EL (cell line): ENCODE measurements around the gene RAPGEF2.
A peak's percentile ranks its signal among the peaks of the same experiment; 100 is the strongest.

ENCODE experiments used
- DNase-seq: peaks from one replicate; pipeline ENCODE4 v3.0.0-alpha.2; 2016

RAPGEF2 gene

DNA sequence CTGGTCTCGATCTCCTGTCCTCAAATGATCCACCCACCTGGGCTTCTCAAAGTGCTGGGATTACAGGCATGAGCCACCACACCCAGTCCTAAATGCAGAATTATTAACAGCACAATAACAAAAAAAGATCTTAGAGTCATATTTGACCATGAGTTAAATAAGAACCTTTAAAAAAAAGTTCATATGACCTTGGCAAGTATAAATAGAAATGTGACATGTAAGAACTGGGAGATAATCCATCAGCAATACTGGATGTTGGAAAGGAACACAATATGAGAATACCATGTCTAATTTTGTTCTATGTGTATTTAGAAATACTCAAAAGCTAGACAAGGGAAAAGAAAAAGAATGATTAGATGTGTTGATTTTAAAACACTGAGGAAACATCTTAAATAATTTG, 231.6 kb downstream of the RAPGEF2 start:
- no peak for DNase-seq

GRCh38 chr4:159337041-159337440, 234.2 kb downstream of the RAPGEF2 start:
- no peak for DNase-seq

GRCh38 chr4:159341522-159341921, 238.6 kb downstream of the RAPGEF2 start:
- peak; percentile 8 for DNase-seq

GRCh38 chr4:159342374-159342773, 239.5 kb downstream of the RAPGEF2 start:
- no peak for DNase-seq

DNA sequence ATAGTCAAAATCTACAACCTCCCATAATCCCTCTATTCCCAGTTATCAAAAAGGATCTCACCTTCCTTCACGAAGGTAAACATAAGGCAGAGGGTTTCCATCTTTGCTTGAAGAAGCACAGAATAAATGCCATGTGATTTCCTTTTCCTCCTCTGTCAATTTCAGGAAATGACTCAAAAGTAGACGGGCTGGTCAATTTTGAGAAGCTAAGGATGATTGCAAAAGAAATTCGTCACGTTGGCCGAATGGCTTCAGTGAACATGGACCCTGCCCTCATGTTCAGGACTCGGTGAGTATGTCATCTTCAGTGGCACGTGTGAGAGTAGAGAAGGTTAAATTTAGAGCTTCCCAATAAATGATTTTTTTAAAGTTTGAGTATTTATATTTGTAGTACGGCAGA, 240.2 kb downstream of the RAPGEF2 start:
- no peak for DNase-seq

GRCh38 chr4:159344877-159345276, 242.0 kb downstream of the RAPGEF2 start:
- no peak for DNase-seq

DNA sequence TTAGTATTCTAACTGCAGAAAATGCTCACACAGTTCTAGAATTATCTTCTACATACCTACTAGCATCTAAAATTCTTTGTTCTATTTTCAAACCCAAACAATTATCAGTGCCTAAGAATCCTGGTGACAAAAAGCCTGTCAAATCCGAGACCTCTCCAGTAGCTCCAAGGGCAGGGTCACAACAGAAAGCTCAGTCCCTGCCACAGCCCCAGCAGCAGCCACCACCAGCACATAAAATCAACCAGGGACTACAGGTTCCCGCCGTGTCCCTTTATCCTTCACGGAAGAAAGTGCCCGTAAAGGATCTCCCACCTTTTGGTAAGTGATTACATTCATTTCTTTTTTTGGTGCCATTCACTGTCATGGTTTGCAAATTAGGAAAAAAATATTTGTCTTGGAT, 243.8 kb downstream of the RAPGEF2 start:
- no peak for DNase-seq

- DNase-seq: no peak
Measured at GRCh38 chr4:159347813-159348212, 244.9 kb downstream of the RAPGEF2 start.

DNA sequence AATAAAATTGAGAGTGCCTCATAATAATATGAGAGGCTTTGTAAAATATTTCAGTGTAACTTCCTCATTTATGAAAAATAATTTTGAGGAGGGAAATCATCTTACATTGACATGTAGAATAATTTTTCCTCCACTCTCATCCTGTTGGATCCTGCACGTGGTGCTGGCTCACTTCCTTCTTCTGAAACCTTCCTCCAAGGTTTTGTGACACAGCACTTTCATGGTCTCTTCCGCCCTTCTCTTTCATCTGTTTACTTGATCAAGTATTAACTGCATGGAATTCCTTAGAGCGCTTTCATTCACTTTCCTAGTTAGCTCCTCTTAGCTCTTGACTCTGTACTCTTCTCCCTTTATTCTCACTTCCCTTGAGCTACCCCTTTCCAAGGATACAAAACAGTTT, 246.5 kb downstream of the RAPGEF2 start:
- no peak for DNase-seq

- no peak for DNase-seq
Measured at GRCh38 chr4:159352609-159353008, 249.7 kb downstream of the RAPGEF2 start.

DNA sequence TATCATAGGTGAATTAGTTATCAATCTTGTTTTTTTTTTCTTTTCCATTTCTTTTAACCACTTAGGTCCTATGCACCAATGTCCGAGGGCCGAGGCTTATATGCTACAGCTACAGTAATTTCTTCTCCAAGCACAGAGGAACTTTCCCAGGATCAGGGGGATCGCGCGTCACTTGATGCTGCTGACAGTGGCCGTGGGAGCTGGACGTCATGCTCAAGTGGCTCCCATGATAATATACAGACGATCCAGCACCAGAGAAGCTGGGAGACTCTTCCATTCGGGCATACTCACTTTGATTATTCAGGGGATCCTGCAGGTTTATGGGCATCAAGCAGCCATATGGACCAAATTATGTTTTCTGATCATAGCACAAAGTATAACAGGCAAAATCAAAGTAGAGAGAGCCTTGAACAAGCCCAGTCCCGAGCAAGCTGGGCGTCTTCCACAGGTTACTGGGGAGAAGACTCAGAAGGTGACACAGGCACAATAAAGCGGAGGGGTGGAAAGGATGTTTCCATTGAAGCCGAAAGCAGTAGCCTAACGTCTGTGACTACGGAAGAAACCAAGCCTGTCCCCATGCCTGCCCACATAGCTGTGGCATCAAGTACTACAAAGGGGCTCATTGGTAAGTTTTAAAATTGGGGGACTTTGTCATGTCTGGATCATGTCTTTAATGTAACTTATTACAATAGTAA, 250.7 kb downstream of the RAPGEF2 start:
- DNase-seq: no peak

- no peak for DNase-seq
Measured at GRCh38 chr4:159355466-159355865, 252.6 kb downstream of the RAPGEF2 start.

DNA sequence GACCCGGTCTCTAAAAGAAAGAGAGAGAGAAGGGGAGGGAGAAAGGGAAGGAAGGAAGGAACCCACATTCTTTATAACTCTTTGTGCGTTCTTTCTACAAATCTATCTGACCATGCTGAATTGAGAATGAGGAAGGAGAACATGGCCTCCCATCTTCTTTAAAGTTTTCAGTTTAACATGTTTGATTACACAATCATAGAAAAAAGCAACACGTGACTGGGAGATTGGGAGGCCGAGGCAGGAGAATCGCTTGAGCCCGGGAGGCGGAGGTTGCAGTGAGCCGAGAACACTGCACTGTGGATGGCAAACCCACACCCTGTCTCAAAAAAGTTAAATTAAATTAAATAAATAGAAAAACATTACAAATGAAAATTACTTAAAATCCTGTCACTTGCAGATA, 254.5 kb downstream of the RAPGEF2 start:
- no peak for DNase-seq

DNA sequence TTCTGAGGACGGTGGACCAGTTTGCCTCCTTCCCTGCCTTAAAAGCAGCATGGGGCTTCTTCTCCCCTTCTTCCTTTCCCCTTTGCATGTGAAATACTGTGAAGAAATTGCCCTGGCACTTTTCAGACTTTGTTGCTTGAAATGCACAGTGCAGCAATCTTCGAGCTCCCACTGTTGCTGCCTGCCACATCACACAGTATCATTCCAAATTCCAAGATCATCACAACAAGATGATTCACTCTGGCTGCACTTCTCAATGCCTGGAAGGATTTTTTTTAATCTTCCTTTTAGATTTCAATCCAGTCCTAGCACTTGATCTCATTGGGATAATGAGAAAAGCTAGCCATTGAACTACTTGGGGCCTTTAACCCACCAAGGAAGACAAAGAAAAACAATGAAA, 255.3 kb downstream of the RAPGEF2 start:
- DNase-seq: peak; percentile 70

- peak; percentile 88 for DNase-seq
Measured at GRCh38 chr4:159360549-159360948, 257.7 kb downstream of the RAPGEF2 start.

- no peak for DNase-seq
Measured at GRCh38 chr4:159363361-159363760, 260.5 kb downstream of the RAPGEF2 start.

- DNase-seq: no peak
Measured at GRCh38 chr4:159366966-159367780, 264.3 kb downstream of the RAPGEF2 start.

DNA sequence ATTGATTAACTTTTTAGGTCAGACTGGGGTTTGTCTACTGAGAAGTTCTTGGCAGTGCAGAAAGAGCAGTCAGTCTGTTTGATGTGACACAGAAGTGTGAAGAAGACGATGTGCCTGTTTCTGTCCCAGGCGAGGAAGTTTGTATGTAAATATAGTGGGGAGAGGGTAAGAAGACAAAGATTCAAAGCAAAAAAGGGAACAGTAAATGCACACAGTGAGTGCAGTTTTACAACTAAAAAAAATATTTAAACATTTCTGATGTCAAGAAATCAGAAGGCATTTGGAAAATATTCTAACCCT, 264.9 kb downstream of the RAPGEF2 start:
- DNase-seq: no peak

- DNase-seq: peak; percentile 60
Measured at GRCh38 chr4:159368320-159368719, 265.4 kb downstream of the RAPGEF2 start.

GRCh38 chr4:159369256-159369655, 266.4 kb downstream of the RAPGEF2 start:
- DNase-seq: no peak

DNA sequence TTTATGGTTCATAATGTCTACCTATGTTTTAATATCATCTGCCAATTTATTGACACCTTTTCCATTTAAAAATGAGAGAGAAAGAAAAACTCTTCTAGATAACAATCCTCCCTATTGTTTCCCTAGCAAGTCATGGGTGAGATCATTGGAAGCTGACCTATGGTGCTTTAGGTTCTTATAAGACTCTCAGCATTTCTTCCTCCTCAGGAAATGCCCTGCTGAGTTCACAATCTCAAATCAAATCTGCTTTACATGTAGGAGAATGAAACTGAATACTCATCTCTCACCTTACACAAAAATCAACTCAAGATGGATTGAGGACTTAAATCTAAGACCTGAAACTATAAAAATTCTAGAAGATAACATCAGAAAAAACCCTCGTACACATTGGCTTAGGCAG, 267.4 kb downstream of the RAPGEF2 start:
- DNase-seq: no peak

DNA sequence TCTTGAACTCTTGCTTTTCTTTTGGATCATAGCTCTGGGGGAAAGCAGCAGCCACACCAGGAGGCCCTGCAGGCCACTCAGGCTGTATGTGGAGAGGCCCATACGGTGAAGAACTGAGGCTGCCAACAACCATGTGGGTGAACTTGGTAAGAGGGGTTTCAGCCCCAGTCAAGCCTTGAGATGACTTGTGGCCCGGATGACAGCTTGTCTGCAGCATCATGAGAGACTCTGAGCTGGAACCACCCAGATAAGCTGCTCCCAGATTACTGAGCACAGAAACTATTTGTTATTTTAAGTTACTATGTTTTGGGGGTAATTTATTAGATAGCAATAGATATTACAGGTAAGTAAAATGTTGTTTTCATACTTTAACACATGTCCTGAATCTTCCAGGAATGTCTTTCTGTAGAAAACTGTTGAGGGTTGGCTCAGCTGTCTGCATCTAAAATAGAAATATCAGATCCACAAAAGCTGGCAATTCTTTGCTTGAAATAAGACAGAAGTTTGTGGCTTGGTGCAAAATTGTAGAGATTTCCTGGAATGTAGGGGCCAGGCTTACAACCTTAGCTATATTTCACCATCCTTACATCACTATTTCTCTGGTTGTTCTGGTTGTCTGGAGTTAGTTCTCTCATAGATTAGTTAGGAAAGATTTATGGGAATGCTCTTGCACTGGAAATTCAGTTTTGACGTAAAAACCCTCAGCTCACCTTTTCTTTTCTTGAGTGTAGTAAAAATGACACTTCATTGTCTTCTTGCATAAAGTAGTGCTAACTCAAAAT, 272.1 kb downstream of the RAPGEF2 start:
- no peak for DNase-seq

GRCh38 chr4:159376289-159376688, 273.4 kb downstream of the RAPGEF2 start:
- no peak for DNase-seq

- no peak for DNase-seq
Measured at GRCh38 chr4:159378056-159378616, 275.3 kb downstream of the RAPGEF2 start.
